Measurements from ENCODE around the gene CASR.

CASR gene

DNA sequence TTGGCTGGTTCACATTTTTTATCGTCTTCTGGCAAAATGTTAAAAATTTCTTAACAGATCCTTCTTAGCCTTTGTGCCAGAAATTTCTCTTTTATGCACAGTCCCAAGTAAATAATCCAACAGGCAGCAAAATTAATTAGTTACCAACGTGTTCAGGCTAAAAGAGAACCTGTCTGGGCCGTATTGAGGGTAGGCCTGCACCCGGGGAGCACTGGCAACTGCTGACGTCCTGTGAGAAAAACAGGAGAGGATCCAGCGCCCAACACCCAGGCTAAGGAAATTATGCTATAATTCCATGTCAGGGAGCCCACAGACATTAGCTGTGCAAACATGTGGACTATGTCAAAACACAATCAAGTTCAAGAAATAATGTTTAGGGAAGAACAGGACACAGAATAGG is 110.9 kb downstream of the CASR start:
- Histone ChIP-seq H3K9ac (ENCODE audit: low read depth, low read length) (no peak overlapping the region), H3K9me3 (replicated peaks; ENCODE audit: low read length) (no peaks in the 10 kb centered on the region)

DNA sequence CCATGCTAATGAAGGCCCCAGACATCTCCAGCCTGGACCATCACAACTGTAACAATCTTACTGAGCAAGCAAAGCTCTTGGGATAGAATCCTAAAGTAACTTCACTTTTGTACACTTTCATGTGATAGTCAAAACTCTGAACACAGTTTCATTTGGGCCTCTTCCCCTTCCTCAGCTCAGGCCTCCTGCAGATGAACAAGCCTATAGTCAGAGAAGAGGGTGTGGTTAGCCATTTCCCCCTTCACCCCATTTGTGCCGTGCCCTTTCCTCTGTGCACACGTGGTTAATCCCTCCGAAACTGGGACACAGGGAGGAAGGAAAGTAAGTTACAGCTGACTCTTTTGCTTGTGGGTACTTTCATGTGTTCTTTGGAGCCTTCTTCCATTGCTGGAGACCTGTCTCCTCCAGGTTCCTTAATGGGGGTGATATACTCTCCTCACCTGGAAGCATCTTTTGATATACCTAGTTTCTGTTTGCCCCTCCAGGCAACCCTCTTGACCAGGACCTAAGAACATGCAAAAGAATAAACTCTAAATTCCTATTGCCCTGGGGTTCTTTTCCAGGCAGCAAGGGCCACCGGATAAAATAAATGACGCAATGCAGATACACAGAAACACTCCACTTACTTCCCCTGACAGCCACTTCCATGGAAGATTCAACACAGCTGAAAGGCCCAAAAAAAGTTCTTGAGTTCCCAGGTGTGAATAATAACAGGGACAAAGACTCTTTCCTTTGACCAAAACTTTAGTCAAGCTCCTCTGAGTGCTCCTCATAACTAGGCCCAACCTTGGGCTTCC is 112.0 kb downstream of the CASR start:
- no peaks in the 10 kb centered on the region for H3K36me3 ChIP-seq (ENCODE audit: insufficient read depth, low read length)
- H3K4me1 ChIP-seq (ENCODE audit: control insufficient read depth, insufficient read depth, low read length), result no peaks in the 10 kb centered on the region
- H3K4me2 ChIP-seq (ENCODE audit: low read length), result no peak overlapping the region
- H3K9me3 ChIP-seq (replicated peaks; ENCODE audit: low read length), result no peaks in the 10 kb centered on the region
- H3K4me3 ChIP-seq (ENCODE audit: low read length), result no peak overlapping the region
- H3K27me3 ChIP-seq (ENCODE audit: control insufficient read depth, insufficient read depth, low read length), result peaks cover 2% of the 10 kb centered on the region
- H3K9ac ChIP-seq (ENCODE audit: low read depth, low read length), result no peak overlapping the region

More for the DNA sequence above, 110.9 kb downstream of the CASR start:
- peaks cover 2% of the 10 kb centered on the region for H3K27me3 ChIP-seq (ENCODE audit: control insufficient read depth, insufficient read depth, low read length)
- no peak overlapping the region for H3K4me3 ChIP-seq (ENCODE audit: low read length)
- no peaks in the 10 kb centered on the region for H3K4me1 ChIP-seq (ENCODE audit: control insufficient read depth, insufficient read depth, low read length)
- no peaks in the 10 kb centered on the region for H3K36me3 ChIP-seq (ENCODE audit: insufficient read depth, low read length)
- H3K4me2 ChIP-seq (ENCODE audit: low read length), result no peak overlapping the region

DNA sequence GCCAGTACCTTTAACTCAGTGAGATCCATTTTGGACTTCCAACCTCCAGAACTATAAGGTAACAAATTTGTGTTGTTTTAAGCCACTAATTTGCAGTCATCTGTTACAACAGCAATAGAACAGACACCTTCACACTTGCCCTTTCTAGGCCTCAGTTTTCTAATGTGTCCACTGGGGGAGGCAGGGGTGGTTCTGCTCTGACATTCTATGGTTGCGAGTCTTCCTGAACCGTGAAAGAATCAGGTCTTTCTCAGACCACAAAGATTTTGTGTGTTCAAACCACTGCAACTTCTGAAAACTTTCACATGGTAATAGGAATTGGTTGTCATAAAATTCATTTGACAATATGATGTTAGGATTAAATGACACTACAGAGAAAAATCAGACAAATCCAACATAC is 114.8 kb downstream of the CASR start:
- Histone ChIP-seq H3K4me1 (ENCODE audit: control insufficient read depth, insufficient read depth, low read length) (no peaks in the 10 kb centered on the region), H3K27me3 (ENCODE audit: control insufficient read depth, insufficient read depth, low read length) (peaks cover 2% of the 10 kb centered on the region), H3K9ac (ENCODE audit: low read depth, low read length) (no peak overlapping the region), H3K9me3 (replicated peaks; ENCODE audit: low read length) (no peaks in the 10 kb centered on the region), H3K36me3 (ENCODE audit: insufficient read depth, low read length) (no peaks in the 10 kb centered on the region), H3K4me3 (ENCODE audit: low read length) (no peak overlapping the region), H3K4me2 (ENCODE audit: low read length) (no peak overlapping the region)

DNA sequence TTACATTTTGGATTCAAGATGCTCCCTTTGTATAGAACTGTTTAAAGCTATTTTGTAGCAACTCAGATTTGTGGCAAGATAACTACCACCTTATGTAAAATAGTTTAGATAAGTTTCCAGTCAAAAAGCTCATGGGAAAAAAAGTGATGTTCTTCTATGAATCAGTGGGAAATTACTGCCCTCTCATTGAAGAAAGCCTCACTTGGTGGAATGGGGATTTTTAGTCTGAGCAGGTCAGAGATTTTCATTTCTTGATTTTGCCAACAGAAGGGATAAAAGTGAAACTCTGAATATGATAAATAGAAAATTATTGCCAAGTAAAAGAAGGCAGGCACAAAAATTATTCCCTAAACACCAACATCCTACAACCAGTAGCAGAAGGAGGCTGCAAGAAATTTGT is 115.7 kb downstream of the CASR start:
- peaks cover 2% of the 10 kb centered on the region for H3K27me3 ChIP-seq (ENCODE audit: control insufficient read depth, insufficient read depth, low read length)
- H3K9me3 ChIP-seq (replicated peaks; ENCODE audit: low read length), result no peaks in the 10 kb centered on the region
- H3K4me1 ChIP-seq (ENCODE audit: control insufficient read depth, insufficient read depth, low read length), result no peaks in the 10 kb centered on the region
- H3K4me3 ChIP-seq (ENCODE audit: low read length), result no peak overlapping the region
- no peak overlapping the region for H3K9ac ChIP-seq (ENCODE audit: low read depth, low read length)
- no peaks in the 10 kb centered on the region for H3K36me3 ChIP-seq (ENCODE audit: insufficient read depth, low read length)
- no peak overlapping the region for H3K4me2 ChIP-seq (ENCODE audit: low read length)

DNA sequence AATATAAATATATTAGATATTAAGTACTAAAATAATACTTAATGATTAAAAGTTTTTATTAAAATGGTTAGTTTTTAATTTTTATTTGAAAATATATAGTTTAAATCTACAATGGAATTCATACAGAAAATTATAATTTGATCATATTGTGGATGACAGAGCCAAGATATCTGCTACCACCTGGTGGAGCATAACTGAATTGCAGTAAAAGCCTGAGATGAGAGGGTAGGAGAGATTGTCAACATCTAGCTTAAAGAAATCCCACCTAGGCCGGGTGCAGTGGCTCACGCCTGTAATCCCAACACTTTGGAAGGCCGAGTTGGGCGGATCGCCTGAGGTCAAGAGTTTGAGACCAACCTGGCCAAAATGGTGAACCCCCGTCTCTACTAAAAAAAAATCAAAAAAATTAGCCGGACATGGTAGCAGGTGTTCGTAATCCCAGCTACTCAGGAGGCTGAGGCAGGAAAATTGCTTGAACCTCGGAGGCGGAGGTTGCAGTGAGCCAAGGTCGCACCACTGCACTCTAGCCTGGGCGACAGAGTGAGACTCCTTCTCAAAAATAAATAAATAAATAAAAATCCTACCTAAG is 116.5 kb downstream of the CASR start:
- Histone ChIP-seq H3K36me3 (ENCODE audit: insufficient read depth, low read length) (no peaks in the 10 kb centered on the region), H3K9me3 (replicated peaks; ENCODE audit: low read length) (no peaks in the 10 kb centered on the region), H3K27me3 (ENCODE audit: control insufficient read depth, insufficient read depth, low read length) (peaks cover 2% of the 10 kb centered on the region), H3K9ac (ENCODE audit: low read depth, low read length) (no peak overlapping the region), H3K4me2 (ENCODE audit: low read length) (no peak overlapping the region), H3K4me1 (ENCODE audit: control insufficient read depth, insufficient read depth, low read length) (no peaks in the 10 kb centered on the region), H3K4me3 (ENCODE audit: low read length) (no peak overlapping the region)

DNA sequence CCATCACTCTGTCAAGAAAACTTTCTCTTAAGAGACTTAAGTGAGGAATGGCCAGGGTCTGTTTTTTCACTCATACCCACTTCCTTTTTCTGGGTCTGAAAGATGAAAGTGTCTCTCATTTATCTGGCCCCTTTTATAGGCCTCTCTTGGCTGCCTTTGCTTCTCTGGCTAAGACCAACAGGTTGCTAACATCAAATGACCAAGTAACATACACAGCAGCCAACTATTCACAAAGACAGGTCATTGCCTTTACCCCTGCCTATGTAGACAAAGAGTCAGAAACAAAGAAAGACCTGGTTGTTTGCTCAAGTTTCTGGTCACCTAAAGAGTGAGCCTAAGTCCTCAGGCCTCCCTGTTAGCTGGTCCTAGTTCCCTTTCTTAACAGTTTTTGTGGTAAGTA is 117.6 kb downstream of the CASR start:
- Histone ChIP-seq H3K9ac (ENCODE audit: low read depth, low read length) (no peak overlapping the region), H3K4me1 (ENCODE audit: control insufficient read depth, insufficient read depth, low read length) (no peaks in the 10 kb centered on the region)

DNA sequence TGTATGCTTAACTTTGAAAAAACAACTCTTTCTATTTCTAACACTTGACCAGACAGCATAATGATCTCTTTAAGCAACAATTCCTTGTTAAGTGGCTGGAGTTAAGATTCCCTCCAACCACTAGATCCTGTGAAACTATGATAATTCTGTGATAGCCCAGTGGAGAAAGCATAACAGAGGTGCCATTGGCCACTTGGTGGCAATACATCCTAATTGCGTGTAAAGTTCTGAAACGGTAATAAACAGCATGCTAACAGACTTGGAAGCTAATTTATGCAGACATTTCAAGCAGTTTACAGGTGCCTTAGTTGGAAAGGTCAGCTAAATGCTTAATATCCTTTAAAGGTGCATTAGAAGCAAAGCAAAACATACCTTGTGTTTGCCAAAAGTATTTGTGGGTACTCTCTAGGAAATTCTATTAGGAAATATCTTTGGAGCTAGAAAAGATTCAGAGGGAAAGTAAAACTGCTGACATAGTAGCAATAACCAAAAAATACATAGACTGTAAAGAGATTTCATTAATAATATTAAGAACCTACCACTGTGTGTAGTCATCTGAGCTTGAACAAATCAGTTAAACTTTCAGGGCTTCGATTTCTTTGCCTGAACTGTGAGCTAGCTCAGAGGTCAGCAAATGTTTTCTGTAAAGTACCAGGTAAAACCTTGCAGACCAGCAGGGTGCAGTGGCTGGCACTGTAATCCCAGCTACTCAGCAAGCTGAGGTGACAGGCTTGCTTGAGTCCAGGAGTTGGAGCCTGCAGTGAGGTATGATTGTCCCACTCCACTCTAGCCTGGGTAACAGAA is 122.6 kb downstream of the CASR start:
- peaks cover 6% of the 10 kb centered on the region for H3K27me3 ChIP-seq (ENCODE audit: control insufficient read depth, insufficient read depth, low read length)
- H3K4me2 ChIP-seq (ENCODE audit: low read length), result no peak overlapping the region
- H3K9ac ChIP-seq (ENCODE audit: low read depth, low read length), result no peak overlapping the region
- H3K9me3 ChIP-seq (replicated peaks; ENCODE audit: low read length), result no peaks in the 10 kb centered on the region
- H3K4me1 ChIP-seq (ENCODE audit: control insufficient read depth, insufficient read depth, low read length), result no peaks in the 10 kb centered on the region
- H3K4me3 ChIP-seq (ENCODE audit: low read length), result no peak overlapping the region
- no peaks in the 10 kb centered on the region for H3K36me3 ChIP-seq (ENCODE audit: insufficient read depth, low read length)

More for the DNA sequence above, 117.6 kb downstream of the CASR start:
- H3K27me3 ChIP-seq (ENCODE audit: control insufficient read depth, insufficient read depth, low read length), result peaks cover 2% of the 10 kb centered on the region
- no peak overlapping the region for H3K4me3 ChIP-seq (ENCODE audit: low read length)
- no peaks in the 10 kb centered on the region for H3K9me3 ChIP-seq (replicated peaks; ENCODE audit: low read length)
- no peaks in the 10 kb centered on the region for H3K36me3 ChIP-seq (ENCODE audit: insufficient read depth, low read length)
- H3K4me2 ChIP-seq (ENCODE audit: low read length), result no peak overlapping the region

DNA sequence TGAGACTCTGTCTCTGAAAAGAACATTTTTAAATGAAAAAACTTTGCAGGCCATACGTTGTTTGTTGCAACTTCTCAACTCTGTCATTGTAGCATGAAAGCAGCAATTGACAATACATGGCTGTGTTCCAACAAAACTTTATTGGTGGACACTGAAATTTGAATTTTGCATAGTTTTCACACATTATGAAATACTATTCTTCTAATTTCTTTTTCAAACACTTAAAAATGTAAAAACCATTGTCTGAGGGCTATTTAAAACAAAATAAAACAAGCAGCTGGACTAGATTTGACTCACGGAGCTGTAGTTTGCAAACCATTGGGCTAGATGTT is 123.1 kb downstream of the CASR start:
- H3K27me3 ChIP-seq (ENCODE audit: control insufficient read depth, insufficient read depth, low read length), result peaks cover 9% of the 10 kb centered on the region
- H3K4me2 ChIP-seq (ENCODE audit: low read length), result no peak overlapping the region
- H3K9ac ChIP-seq (ENCODE audit: low read depth, low read length), result no peak overlapping the region
- H3K36me3 ChIP-seq (ENCODE audit: insufficient read depth, low read length), result no peaks in the 10 kb centered on the region
- no peaks in the 10 kb centered on the region for H3K4me1 ChIP-seq (ENCODE audit: control insufficient read depth, insufficient read depth, low read length)
- H3K9me3 ChIP-seq (replicated peaks; ENCODE audit: low read length), result no peaks in the 10 kb centered on the region
- no peak overlapping the region for H3K4me3 ChIP-seq (ENCODE audit: low read length)

DNA sequence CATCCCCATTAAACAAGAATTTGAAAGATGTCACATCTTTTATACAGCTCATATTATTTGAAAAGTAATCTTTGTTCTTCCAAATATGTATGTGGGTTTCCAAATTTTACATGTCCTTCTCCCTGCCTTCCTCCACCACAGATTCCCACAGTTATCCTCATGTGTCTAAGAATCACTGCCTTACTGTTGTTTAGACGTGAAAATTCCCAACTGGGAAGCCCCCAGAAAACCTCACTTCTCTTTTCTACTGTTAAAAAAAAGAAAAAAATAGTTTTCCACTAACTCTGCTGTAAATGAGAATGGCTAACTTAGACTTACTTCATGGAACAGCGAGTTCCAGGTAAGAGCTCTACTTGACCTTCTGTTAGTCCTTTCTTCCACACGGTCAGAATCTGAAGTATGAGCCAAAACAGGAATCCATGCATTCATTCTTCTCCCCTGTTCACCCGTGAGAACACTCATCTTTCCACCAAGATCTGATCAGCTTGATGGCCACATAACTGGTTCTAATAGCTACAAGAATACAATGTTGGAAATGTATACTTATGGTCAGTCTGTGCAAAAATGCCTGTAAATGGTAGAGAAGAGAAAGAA is 123.7 kb downstream of the CASR start:
- H3K27me3 ChIP-seq (ENCODE audit: control insufficient read depth, insufficient read depth, low read length), result peaks cover 9% of the 10 kb centered on the region
- no peaks in the 10 kb centered on the region for H3K36me3 ChIP-seq (ENCODE audit: insufficient read depth, low read length)
- H3K4me3 ChIP-seq (ENCODE audit: low read length), result no peak overlapping the region
- no peaks in the 10 kb centered on the region for H3K4me1 ChIP-seq (ENCODE audit: control insufficient read depth, insufficient read depth, low read length)
- H3K9ac ChIP-seq (ENCODE audit: low read depth, low read length), result no peak overlapping the region
- no peak overlapping the region for H3K4me2 ChIP-seq (ENCODE audit: low read length)
- no peaks in the 10 kb centered on the region for H3K9me3 ChIP-seq (replicated peaks; ENCODE audit: low read length)

DNA sequence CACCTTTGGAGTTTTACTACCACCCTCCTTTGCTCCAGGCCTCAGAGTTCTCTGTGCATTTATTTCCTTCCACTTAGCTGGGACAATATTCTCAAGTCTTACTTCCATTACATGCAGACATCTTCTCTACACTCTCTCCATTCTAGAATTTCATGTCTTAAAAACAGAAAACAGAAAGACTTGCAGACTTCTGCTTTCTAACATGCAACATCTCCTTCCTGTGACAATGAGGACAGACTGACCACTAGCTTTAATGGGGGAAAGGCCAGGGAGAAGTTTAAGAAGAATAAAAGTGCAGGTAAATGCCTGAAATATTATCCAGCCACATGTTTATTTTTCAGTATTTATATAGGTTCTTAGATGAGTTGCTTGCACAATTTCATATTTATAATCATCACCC is 124.5 kb downstream of the CASR start:
- Histone ChIP-seq H3K4me1 (ENCODE audit: control insufficient read depth, insufficient read depth, low read length) (no peaks in the 10 kb centered on the region), H3K9me3 (replicated peaks; ENCODE audit: low read length) (no peaks in the 10 kb centered on the region), H3K36me3 (ENCODE audit: insufficient read depth, low read length) (no peaks in the 10 kb centered on the region), H3K9ac (ENCODE audit: low read depth, low read length) (no peak overlapping the region), H3K4me3 (ENCODE audit: low read length) (no peak overlapping the region), H3K27me3 (ENCODE audit: control insufficient read depth, insufficient read depth, low read length) (peaks cover 9% of the 10 kb centered on the region), H3K4me2 (ENCODE audit: low read length) (no peak overlapping the region)

DNA sequence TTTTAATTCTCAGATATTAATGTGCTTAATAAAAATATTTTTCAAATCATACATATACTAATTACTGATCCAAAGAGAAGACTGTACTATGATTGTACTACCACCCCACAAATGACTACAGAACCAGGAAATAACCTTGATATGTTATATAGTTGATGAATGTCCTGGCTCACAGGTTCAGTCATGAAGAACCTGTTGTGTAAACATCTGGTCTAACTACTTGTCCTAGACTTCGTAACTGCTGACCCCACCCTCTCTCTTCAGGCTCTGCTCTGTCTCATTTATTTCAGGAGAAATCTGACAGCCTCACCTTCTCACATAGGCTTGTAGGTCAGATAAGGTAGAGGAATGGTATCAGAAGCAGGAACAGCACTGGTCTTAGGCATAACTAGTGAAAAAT is 126.9 kb downstream of the CASR start:
- Histone ChIP-seq H3K9ac (ENCODE audit: low read depth, low read length) (no peak overlapping the region), H3K4me2 (ENCODE audit: low read length) (no peak overlapping the region), H3K9me3 (replicated peaks; ENCODE audit: low read length) (no peaks in the 10 kb centered on the region), H3K27me3 (ENCODE audit: control insufficient read depth, insufficient read depth, low read length) (peaks cover 9% of the 10 kb centered on the region), H3K4me3 (ENCODE audit: low read length) (no peak overlapping the region), H3K36me3 (ENCODE audit: insufficient read depth, low read length) (no peaks in the 10 kb centered on the region), H3K4me1 (ENCODE audit: control insufficient read depth, insufficient read depth, low read length) (no peaks in the 10 kb centered on the region)
